Cardiac muscle cell (in vitro differentiated cells and primary cell): ENCODE measurements around the gene OFD1. TPM values are rescaled to one million over a fixed set of nuclear protein-coding genes. Genes with fewer than 3 reads are reported as not detected.

Experiments used
- DNase-seq, 2 donors: peaks; one replicate each; pipeline versions ENCODE4 v3.0.0 to v3.0.0-alpha.2; 2010 to 2017; ENCODE audit warnings: low read depth in 1 of 2, low spot score in 1 of 2
- H3K27ac ChIP-seq: fragments of 200-600 bp; sonication (generic); 2 replicates; pipeline ENCODE4 v1.5.1; 2016
- H3K27me3 ChIP-seq: fragments of 200-600 bp; sonication (generic); 2 replicates; pipeline ENCODE4 v1.6.0; 2016; ENCODE audit warnings: control low read depth
- H3K36me3 ChIP-seq: fragments of 200-600 bp; sonication (generic); 2 replicates; pipeline ENCODE4 v1.5.1; 2016; ENCODE audit warnings: control low read depth
- H3K4me1 ChIP-seq: fragments of 200-600 bp; sonication (generic); 2 replicates; pipeline ENCODE4 v1.8.1; 2017; ENCODE audit warnings: low read depth, mild to moderate bottlenecking, mixed run types
- H3K4me3 ChIP-seq: fragments of 200-600 bp; sonication (generic); 2 replicates; pipeline ENCODE4 v1.5.1; 2016; ENCODE audit warnings: mild to moderate bottlenecking
- H3K9me3 ChIP-seq: fragments of 200-600 bp; sonication (generic); 2 replicates; pipeline ENCODE4 v1.5.1; 2017; ENCODE audit warnings: low read depth, mild to moderate bottlenecking, control low read depth
- CTCF ChIP-seq: IDR thresholded peaks from 2 replicates; pipeline ENCODE4 v1.5.1; 2012; ENCODE audit warnings: low read depth, mild to moderate bottlenecking, low read length
- polyA plus RNA-seq: library from polyadenylated mRNA; unstranded; fragments of >200 nt; fragmentation: Nextera tagmentation; extraction: Ambion mirVana; gene quantifications from 2 replicates; pipeline ENCODE4 v1.2.1, GENCODE V29; 2016
- total RNA-seq: library from RNA; depleted of rRNA; stranded (reverse); fragments of >200 nt; gene quantifications from 2 replicates; pipeline ENCODE4 v1.2.3, GENCODE V29; 2016

Gene OFD1
- total and polyA plus RNA-seq, 2 experiments from 2014 or later = 46.6 to 48.0 TPM

GRCh38 chrX:13816643-13817627 lies 82.4 kb downstream of the OFD1 start, which contains the start of gene GPM6B:
Gene GPM6B, minus strand, starts transcription at chrX:13817093. Its CDS starts 189 bp downstream, at chrX:13816904.
- no peak within 1 kb of the TSS for H3K27ac ChIP-seq
- no peak for DNase-seq
- H3K9me3 ChIP-seq = no peaks in the 10 kb centered on the region
- H3K36me3 ChIP-seq = no peaks in the 10 kb centered on the region
- TF ChIP-seq CTCF = no peak
- H3K4me3 ChIP-seq = no peak within 1 kb of the TSS
- H3K27me3 ChIP-seq = no peaks in the 10 kb centered on the region
- no peaks in the 10 kb centered on the region for H3K4me1 ChIP-seq

Other genes starting within 250 kb of the OFD1 start
- 0.07 TPM in 1 of 2 replicates, not detected in the other for gene EGFL6, start 165.1 kb upstream of the OFD1 start, total RNA-seq
- gene EGFL6, start 165.1 kb upstream of the OFD1 start, polyA plus RNA-seq = 0.12 TPM in 1 of 2 replicates, not detected in the other
- 2.9 and 6.9 TPM in 2 replicates for gene TCEANC, start 81.6 kb upstream of the OFD1 start, total RNA-seq
- 3.5 and 4.7 TPM in 2 replicates for gene TCEANC, start 81.6 kb upstream of the OFD1 start, polyA plus RNA-seq
- gene RAB9A, start 45.6 kb upstream of the OFD1 start, total RNA-seq = 33.7 and 34.8 TPM in 2 replicates
- 36.3 and 56.6 TPM in 2 replicates for gene RAB9A, start 45.6 kb upstream of the OFD1 start, polyA plus RNA-seq
- 22.4 and 25.2 TPM in 2 replicates for gene TRAPPC2, start 128 bp upstream of the OFD1 start, total RNA-seq
- 27.9 and 35.1 TPM in 2 replicates for gene TRAPPC2, start 128 bp upstream of the OFD1 start, polyA plus RNA-seq
- gene GPM6B, start 82.3 kb downstream of the OFD1 start, total RNA-seq = 3.4 and 6.1 TPM in 2 replicates
- 8.7 and 16.4 TPM in 2 replicates for gene GPM6B, start 82.3 kb downstream of the OFD1 start, polyA plus RNA-seq